22Rv1 (cell line): Measurements from ENCODE around the gene TADA2A.

ENCODE experiments used
- CTCF ChIP-seq: fragments of 450-650 bp; IDR thresholded peaks from 2 replicates; pipeline ENCODE4 v1.5.1; 2017; ENCODE audit warnings: mild to moderate bottlenecking
- ZFX ChIP-seq: fragments of 450-650 bp; IDR thresholded peaks from 2 replicates; pipeline ENCODE4 v1.6.1; 2017; ENCODE audit warnings: antibody characterized with exemption, borderline replicate concordance

GRCh38 chr17:37386462-37386861 lies 20.2 kb upstream of the TADA2A start:
- TF ChIP-seq CTCF (no peak), ZFX (no peak)
